HG02938 (cell line): ENCODE data around the gene CORO1C.
A peak's percentile ranks its signal among the peaks of the same experiment; 100 is the strongest.
"Not testable (repeated sequence)": the region's sequence is repeated elsewhere in the genome, so short reads cannot be mapped to it uniquely, and the experiment has no call there.

Source experiments
- ATAC-seq: cut with Tn5 transposase; IDR thresholded peaks from one replicate; pipeline ENCODE4 v1.9.1; 2021; ENCODE audit warnings: mild to moderate bottlenecking, moderate library complexity; ENCODE audit not compliant: unreplicated experiment

CORO1C gene

DNA sequence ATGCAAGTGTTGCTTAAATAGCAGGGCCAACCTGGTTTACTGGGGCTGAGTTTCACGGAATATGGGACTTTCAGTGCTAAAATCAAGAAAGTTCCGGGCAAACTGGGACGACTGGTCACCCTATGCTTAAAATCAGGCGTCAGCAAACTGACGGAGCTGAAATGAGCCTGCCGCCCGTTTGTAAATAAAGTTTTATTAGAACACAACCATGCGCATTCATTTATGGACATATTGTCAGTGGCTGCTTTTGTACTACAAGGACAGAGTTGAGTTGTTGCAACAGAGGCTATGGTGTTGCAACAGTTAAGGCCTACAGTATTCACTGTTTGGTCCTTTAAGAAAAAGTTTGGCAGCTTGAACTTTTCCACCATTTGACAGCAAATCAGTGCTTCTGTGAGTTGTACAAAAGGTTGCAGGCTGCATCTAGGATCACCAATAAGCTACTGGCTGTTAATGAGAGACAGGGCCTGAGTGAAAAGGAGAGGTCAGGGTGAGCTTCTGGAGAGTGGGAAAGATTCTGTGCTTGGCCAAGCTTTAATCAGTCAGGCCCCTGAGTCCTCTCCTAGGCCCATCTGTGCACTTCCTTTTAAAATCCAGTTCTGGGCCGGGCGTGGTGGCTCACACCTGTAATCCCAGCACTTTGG is 111.0 kb downstream of the CORO1C start:
- ATAC-seq = no peak

DNA sequence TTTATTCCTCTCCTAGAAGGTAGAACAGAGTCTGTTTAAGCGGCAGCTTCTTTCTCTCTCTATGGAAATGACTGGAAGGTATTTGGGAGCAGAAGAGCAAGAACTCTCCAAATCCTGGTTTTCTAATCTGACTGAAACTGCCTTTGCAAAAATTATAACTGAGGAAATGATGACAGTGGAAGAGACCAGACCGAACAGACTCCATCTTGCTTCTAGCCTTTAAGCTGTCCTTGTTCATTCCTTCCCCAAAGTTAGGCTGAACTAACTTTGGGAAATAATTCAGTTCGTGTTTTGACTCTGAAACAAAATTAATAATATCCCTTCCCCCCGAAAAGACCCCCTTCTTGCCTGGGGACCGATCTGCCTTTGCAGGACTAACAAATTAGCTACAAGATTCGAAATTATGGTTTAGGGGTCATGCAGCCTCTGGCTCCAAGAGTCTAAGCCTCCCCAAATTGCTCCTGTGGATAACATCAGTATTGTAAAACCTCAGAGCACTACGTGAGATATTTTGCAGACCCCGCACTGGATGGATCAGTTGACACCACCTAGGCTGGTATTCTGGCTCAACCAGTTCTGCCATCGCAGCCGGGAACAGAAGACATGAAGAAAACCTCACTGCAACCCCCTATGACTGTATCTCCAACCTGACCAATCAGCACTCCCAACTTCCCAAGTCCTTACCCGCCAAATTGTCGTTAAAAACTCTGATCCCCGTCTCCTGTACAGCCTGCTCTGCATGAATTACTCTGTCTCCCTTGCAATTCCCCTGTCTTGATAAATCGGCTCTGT is 111.8 kb downstream of the CORO1C start:
- no peak for ATAC-seq

DNA sequence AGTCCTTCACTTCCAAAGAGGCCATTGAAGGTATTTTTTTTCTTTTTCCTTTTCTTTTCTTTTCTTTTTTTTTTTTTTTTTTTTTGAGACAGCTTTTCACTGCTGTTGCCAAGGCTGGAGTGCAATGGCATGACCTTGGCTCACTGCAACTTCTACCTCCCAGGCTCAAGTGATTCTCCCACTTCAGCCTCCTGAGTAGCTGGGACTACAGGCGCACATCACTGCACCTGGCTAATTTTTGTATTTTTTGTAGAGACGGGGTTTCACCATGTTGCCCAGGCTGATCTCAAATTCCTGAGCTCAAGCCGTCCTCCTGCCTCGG is 112.4 kb downstream of the CORO1C start:
- not testable (repeated sequence) for ATAC-seq

DNA sequence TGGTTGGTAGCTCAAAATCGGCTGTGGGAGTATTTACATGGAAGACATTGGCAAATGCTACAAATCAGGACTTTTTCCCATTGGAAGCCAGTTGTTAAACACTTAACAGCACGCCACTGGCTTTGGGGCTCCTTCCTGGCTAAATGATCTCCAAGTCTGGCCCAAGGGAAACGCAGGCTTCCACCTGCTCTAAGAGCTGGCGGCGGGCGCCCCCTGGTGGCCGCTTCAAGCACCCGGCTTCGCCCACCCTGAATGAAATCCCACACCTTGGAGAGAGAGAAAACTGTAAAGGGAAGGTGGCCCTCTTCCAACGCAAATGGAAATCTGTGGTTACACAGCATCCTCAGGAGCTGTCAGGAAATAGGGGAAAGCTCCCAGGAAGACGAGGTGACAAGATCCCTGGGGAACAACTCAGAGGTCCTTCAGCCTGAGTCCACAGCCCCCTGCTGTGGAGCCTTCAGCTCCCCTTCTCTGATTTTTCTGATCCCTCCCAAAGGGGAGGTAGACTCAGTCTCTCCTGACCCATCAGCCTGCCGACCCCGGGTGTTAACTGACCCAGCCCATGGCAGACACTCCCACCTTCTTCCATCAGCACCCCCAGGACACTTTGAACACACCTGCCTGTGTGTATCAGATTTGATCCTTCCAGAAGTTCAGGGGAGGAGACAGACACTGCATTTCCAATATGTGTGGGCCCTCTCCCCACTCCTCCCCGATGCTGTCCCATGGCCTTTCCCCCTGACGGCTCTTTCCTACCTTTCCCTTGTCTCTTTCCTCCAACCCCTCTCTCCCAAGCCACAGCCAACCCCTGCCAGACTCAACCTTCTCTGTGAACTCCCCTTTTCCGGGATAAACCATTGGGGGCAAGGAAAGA is 113.0 kb downstream of the CORO1C start:
- ATAC-seq = peak; percentile 36

DNA sequence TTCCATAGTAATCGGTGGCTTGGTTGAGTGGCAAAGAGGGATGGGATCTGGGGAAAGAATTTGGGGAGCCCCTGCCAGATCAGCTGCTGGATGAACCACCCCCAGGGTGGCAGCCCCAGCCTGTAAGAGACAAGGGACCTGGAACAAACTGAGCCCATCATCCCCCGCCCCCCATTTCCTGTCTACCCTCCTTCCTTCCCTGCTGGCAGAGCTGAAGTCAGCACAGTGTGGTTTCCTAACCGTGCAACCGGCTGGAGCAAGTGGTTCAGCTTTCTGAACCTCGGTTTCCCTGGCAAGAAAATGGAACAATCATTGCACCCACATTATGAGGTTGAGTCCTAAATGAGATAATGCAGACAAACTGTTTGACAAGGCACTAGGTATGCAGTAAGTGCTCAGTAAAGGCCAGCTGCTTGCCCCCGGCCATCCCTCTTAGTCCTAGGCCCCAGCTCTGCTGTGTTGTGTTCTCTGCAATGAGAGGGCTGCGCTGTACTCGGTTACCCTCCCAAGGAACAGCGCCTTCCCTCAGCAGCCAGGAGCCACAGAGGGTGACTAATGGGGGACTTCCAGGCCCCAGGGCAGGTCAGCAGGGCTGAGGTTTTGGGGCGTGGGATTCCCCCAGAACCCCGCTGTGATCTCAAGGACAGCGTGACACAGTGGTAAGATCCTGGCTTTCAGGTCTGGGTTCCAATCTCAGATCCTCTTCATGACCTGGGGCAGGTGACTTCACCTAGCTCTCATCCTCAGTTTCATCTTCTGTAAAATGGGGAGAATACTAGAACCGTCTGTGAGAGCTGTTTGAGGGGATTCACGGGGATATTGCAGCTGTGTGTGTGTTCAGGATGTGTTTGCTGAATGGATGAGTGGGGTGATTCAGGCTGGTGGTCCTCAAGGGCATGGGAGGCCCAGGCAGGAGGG is 114.1 kb downstream of the CORO1C start:
- peak; percentile 64 for ATAC-seq

DNA sequence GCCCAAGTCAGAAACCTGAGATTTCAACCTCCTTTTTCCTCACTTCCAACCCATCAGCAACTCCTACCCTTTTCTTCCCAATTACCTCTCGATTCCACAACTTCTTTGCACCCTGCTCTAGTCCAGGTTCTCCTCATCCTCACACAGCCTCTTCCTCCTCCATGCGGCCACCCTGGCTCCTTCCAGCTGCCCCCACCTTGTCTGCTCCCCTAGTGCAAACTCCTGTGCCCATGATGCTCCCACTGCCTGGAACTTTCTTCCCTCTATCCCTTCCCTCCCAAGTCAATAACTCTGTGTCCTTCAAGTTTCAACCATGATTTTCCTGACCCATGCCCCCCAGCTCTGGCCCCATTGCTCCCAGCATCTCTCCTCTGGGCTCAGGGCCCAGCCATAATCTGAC is 115.0 kb downstream of the CORO1C start:
- no peak for ATAC-seq

DNA sequence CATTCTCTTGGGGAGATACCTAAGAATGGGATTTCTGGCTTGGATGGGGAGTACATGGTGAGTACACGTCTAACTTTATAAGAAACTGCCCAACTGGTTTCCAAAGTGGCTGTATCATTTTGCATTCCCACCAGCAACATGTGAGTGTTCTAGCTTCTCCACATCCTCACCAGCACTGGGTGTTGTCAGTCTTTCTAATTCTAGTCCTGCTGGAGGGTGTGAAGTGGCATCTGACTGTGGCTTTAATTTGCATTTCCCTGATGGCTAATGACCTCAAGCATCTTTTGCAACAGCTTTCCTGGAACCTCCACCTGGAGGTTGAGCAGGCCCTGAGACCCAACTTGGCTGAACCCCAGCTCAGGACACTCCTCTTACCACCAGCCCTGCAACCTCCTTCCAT is 115.4 kb downstream of the CORO1C start:
- ATAC-seq = no peak

DNA sequence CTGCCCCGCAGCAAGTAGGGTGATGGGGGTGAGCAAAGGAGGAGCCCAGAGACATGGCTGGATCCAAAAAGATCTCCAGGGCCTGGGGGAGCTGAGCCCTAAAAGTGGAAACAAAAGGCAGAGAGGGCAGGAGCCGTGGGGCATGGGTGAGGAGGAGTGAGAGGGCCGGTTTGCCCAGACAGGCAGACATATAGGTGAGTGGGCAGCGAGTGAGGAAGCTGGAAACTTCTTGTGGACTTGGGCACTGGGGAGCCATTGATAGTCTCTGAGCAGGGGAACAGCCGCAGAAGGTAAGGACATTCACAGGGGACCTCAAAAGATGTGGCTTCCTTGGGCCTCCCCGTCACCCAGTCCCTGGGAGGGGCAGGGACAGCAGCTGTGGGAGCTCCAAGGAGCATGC is 116.7 kb downstream of the CORO1C start:
- no peak for ATAC-seq

DNA sequence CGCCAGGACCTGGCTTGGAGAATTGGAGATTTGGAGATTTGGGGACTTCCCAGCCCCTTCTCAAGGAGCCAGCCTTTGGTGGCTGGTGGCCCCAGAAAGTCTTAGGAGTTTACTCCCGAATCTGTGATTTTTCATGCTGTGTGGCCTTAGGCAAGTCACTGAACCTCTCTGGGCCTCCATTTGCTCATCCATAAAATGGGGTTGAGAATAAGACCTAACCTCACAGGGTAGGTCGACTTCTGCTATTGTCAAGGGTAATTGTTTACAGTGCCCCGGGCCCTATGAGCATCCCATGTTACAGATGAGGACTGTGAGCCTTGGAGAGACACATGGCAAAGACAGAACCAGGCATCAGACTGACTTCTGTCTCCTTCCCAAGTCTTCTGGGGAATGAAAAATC is 117.3 kb downstream of the CORO1C start:
- no peak for ATAC-seq

DNA sequence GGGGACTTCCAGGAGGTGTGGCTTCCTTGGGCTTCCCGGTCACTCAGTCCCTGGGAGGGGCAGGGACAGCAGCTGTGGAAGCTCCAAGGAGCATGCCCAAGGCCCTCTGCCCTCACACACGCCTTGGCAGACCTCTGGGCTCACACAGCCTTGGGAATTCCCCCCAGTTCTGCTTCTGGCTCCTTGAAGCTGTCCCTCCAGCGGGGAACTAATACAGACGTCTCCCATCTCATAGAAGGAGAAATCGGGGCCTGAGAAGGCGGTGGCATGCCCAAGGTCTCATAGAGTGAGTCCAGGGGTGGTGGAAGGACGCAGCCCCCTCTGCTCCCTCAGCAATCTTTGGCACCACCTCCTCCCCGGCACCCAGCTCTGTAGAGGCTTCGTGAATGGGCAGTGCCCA is 117.8 kb downstream of the CORO1C start:
- ATAC-seq = no peak

DNA sequence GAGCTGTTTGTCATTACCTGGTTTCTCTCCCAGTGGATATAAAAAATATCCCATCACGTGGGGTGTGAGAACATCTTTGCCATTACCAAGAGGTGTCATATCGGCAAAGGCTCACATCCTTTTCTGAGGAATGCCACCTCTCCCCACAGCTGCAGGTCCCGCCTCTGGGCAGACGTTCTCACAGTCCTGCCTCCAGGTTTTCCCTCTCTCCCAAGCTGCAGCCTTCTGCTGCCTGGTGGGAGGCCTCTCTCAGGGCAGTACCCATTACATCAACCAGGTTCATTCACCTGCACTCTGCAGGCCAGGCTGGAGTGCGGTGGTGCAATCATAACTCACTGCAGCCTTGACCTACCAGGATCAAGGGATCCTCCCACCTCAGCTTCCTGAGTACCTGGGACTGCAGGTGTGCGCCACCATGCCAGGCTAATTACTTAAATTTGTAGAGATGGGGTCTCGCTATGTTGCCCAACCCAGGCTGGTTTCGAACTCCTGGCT is 118.5 kb downstream of the CORO1C start:
- no peak for ATAC-seq

DNA sequence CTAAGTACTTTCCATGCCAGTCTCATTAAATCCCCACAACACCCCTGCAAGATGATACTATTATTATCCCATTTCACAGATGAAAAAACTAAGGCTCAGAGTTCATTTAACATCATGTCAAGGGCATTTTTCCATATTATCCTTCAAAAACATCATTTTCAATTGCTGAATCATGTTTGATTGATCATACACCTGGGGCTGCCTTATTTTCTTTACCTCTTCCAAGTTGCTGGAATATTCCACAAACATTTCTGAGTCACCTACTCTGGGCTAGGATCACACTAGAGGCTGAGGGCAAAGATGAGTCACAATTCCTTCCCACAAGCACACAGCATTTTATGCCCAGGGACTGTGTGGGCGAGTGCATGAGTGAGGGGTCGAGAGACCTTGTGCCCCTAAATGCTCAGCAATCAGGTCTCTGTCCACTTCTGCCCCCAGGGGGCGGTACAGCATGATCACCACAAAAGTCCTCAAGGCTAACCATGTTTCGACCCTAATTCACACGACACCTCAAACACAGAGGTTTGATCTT is 119.4 kb downstream of the CORO1C start:
- no peak for ATAC-seq

DNA sequence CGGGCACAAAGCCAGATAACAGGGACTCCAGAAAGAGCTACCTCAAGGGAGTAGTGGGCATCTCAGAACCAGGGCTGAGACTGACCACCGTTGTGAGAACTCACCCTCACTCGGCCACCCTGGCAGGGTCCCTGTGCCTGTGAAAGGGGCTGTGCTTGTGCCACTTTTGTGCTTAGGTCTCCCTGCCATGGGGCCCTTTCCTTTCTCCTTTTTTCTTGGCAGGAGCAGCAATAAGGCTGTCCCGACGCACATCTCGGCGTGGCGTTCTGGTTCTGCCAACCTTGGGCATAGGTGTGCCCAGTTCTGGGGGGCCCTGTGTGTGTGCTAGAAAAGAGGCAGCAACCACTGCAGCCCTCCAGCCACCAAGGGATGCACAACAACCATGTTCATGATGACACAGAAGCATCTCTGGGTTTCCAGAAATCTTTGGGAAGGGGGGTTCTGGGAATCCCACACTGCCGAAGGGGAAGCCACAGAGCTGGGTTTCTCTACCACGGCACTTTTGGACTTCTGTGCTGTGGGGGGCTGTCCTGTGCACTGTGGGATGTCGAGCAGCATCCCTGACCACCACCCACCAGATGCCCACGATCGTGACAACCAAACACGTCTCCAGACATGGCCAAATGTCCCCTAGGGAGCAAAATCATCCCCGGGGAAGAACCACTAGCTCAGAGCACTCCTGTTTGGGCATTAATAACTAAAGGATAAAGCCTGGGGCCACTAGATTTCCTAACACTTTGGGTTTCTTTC is 120.3 kb downstream of the CORO1C start:
- no peak for ATAC-seq

DNA sequence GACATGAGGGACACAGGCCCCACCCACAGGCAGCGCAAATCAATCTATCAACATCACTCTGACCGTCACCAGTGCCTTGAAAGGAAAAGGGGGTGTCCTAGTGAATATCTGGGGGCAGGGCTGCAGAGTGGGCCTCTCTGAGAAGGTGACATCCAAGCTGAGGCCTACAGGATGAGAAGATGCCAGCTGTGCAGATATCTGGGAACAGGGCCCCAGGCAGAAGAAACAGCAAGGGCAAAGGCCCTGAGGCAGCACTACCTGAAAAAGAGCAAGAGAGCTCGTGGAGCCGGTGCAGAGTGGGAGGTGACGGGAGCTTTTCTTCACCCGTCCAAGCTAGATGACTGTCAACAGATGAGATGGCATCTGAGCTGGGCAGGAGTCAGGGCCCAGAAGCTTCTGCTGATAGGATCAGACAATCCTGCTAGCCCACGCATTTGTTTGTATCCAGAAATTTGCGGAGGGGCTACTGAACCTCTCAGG is 120.9 kb downstream of the CORO1C start:
- ATAC-seq = no peak

DNA sequence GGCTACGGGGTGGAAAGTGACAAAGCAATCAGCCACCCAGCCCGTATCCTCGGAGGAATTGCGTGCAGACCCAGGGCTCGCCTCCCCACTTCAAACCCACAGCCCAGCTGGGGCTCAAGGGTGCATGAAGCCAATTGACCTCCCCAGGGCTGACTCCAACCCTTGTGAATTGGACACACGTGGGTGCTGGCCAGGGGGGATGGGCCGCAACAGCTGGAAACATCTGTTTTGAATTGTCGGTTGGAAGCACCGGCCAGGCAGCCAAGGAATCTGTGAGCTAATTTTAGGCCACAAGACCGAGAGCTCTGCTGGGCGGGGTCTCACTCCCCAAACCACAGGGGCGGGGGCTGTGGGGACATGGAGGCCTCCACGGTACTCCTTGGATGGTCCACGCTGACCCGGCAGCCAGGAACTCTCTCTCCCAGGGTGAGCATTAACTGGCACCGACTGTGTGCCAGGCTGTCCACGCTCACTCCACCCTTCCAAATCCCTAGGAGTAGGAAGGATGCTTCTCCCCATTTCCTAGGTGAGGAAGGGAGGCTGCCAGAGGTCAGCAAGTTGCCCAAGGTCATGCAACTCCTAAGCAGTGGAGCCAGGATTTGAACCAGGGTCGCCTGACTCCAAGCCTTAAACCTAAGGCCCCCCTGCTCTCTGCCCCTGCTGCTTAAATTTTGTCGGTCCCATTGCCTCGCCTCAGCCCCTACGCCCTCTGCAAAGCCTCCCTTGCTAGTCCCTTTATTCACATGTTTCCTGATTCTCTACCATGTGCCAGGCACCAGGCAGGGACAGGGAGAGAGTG is 121.6 kb downstream of the CORO1C start:
- no peak for ATAC-seq

DNA sequence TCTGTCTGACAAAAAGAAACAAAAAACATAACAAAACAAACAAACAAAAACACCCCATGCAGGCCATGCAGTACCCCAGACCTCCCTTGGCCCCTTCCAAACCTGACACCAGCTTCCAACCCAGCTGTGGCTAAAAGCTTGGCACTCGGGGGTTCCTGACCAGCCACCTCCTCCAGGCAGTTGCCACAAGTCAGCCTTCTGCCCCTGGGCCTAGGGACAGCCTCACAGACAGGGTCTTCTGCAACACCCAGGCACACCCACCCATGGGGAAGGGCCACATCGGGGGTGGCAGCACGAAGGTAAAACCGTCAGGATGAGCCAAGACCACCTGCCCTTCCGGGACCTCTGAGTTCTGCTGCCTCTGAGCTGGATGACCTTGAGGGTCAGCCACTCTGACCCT is 122.7 kb downstream of the CORO1C start:
- no peak for ATAC-seq

DNA sequence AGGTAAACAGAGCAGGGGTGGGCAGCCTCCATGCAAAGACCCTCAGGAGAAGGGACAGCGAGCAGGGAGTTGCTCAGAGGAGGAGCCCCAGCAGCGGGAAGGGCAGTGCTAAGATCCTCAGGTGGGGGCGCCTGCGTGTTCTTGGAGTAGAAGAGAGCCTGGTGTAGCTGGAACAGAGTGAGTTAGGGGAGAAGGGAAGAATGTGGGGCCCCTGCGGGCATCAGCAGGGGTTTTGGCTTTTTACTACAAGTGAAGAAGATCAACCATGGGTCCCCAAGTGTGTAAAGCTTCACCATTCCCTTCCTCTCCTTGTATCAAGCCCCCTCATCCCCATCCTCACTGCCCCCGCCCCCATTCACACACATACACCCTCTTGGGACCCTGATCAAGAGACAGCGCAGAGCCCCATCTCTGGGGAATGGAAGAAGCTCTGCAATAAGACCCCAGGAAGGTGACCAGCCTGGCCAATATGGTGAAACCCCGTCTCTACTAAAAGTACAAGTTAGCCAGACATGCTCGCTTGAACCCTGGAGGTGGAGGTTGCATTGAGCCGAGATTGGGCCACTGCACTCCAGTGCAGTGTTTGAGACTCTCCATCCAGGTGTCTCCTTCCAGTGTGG is 123.2 kb downstream of the CORO1C start:
- ATAC-seq = no peak

DNA sequence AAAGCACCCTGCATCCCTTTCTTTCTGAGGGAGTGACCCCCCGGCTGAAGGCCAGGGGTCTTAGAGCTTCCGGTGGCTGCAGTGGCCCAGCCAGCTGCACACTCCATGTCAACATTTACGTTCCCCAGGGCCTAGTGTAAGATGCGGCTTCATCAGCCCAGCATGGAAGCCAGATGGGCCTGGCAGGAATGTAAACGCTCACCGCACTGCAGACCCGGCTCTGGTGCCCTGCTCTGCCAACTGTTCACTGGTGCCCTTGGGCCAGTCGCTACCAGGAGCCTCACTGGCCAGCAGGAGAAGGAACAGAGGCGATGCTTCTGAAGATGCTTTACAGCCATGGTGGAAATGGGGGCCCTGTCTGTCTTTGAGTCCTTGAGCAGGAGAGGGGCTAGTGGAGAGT is 124.8 kb downstream of the CORO1C start:
- ATAC-seq = no peak
